Measurements from ENCODE around the gene NOXA1. TPM values are rescaled to one million over a fixed set of nuclear protein-coding genes. Genes with fewer than 3 reads are reported as not detected.
"Not testable (repeated sequence)": the region's sequence is repeated elsewhere in the genome, so short reads cannot be mapped to it uniquely, and the experiment has no call there.

The NOXA1 gene
- total RNA-seq, 5 donors from 2014 or later (not counting 1 experiment from before 2014, with no cell fraction given) = 6.4 to 11.7 (median 8.1) TPM

- H3K4me3 ChIP-seq (ENCODE audit: control insufficient read depth in 1 of 2, extremely low read depth in 1 of 2, low read length in 1 of 2); H3K9me3 ChIP-seq; H3K27me3 Mint-ChIP-seq; H3K36me3 Mint-ChIP-seq; CTCF ChIA-PET; H3K27ac Mint-ChIP-seq; H3K9me3 Mint-ChIP-seq; H3K27me3 ChIP-seq (replicated peaks in 1 of 2; ENCODE audit: control insufficient read depth in 2 of 2, extremely low read depth in 1 of 2, insufficient read depth in 2 of 2, low read length in 1 of 2); POLR2A ChIA-PET: not testable (repeated sequence)
- Mint-ChIP-seq H3K4me3 (peak overlapping the region in 1 of 3 donors; percentile 73), H3K4me1 (peaks cover 25 to 57% (median 29%) of the 10 kb centered on the region in 3 donors)
- Histone ChIP-seq H3K36me3 (ENCODE audit: control insufficient read depth in 2 of 2, extremely low read depth in 1 of 2, insufficient read depth in 1 of 2, low read length in 1 of 2) (peaks cover 5 to 12% of the 10 kb centered on the region in 2 donors), H3K4me1 (ENCODE audit: control insufficient read depth in 1 of 2, extremely low read depth in 1 of 2, insufficient read depth in 2 of 2, low read length in 2 of 2) (peaks cover 29 to 76% of the 10 kb centered on the region in 2 experiments), H3K27ac (ENCODE audit: low read length) (peak overlapping the region; percentile 54)
- DNase-seq (peak in 32 of 35 experiments; percentile 36 to 80 (median 59)), ATAC-seq (replicated peaks in 1 of 4) (peak in 2 of 4 experiments; percentile 22 to 28)
- WGBS (ENCODE audit: insufficient coverage) = 0% methylated on average over 10 of the region's 24 CpGs
Measured at GRCh38 chr9:137450539-137451222, 27.5 kb downstream of the NOXA1 start.

- H3K9me3 ChIP-seq; H3K27ac ChIP-seq (ENCODE audit: low read length); H3K27me3 Mint-ChIP-seq; POLR2A ChIA-PET; H3K27me3 ChIP-seq (replicated peaks in 1 of 2; ENCODE audit: control insufficient read depth in 2 of 2, extremely low read depth in 1 of 2, insufficient read depth in 2 of 2, low read length in 1 of 2); CTCF ChIA-PET; H3K4me3 ChIP-seq (ENCODE audit: control insufficient read depth in 1 of 2, extremely low read depth in 1 of 2, low read length in 1 of 2); H3K36me3 Mint-ChIP-seq; H3K27ac Mint-ChIP-seq; H3K9me3 Mint-ChIP-seq: not testable (repeated sequence)
- ATAC-seq (replicated peaks in 1 of 4) (peak in 1 of 4 experiments; percentile 10), DNase-seq (peak in 1 of 35 experiments; percentile 50)
- peaks cover 5 to 16% of the 10 kb centered on the region in 2 donors for H3K36me3 ChIP-seq (ENCODE audit: control insufficient read depth in 2 of 2, extremely low read depth in 1 of 2, insufficient read depth in 1 of 2, low read length in 1 of 2)
- peaks cover 29 to 73% of the 10 kb centered on the region in 2 experiments for H3K4me1 ChIP-seq (ENCODE audit: control insufficient read depth in 1 of 2, extremely low read depth in 1 of 2, insufficient read depth in 2 of 2, low read length in 2 of 2)
- WGBS (ENCODE audit: insufficient coverage) = 9% methylated on average over 9 of the region's 31 CpGs
- Mint-ChIP-seq H3K4me1 (peaks cover 26 to 56% (median 34%) of the 10 kb centered on the region in 3 donors), H3K4me3 (peak overlapping the region in 1 of 3 donors; percentile 73)
Measured at GRCh38 chr9:137451264-137452005, 28.2 kb downstream of the NOXA1 start.

GRCh38 chr9:137452006-137452760, 29.0 kb downstream of the NOXA1 start:
- Mint-ChIP-seq H3K27me3 (no peaks in the 10 kb centered on the region), H3K27ac (peak overlapping the region in 1 of 2 donors; percentile 55), H3K9me3 (no peaks in the 10 kb centered on the region)

GRCh38 chr9:137452761-137453642, 29.8 kb downstream of the NOXA1 start:
- Mint-ChIP-seq H3K27ac (no peak overlapping the region), H3K9me3 (no peaks in the 10 kb centered on the region), H3K4me1 (peaks cover 31 to 54% (median 36%) of the 10 kb centered on the region in 3 donors), H3K36me3 (no peaks in the 10 kb centered on the region), H3K4me3 (peak overlapping the region in 1 of 3 donors; percentile 73), H3K27me3 (no peaks in the 10 kb centered on the region)
- no peak for ATAC-seq (replicated peaks in 1 of 4)
- ChIA-PET CTCF (no interaction called here), POLR2A (no interaction called here)
- peak in 2 of 35 experiments; percentile 3 to 11 for DNase-seq
- Histone ChIP-seq H3K9me3 (no peaks in the 10 kb centered on the region), H3K27ac (ENCODE audit: low read length) (no peak overlapping the region), H3K4me3 (ENCODE audit: control insufficient read depth in 1 of 2, extremely low read depth in 1 of 2, low read length in 1 of 2) (no peak overlapping the region), H3K4me1 (ENCODE audit: control insufficient read depth in 1 of 2, extremely low read depth in 1 of 2, insufficient read depth in 2 of 2, low read length in 2 of 2) (peaks cover 29 to 79% of the 10 kb centered on the region in 2 experiments), H3K36me3 (ENCODE audit: control insufficient read depth in 2 of 2, extremely low read depth in 1 of 2, insufficient read depth in 1 of 2, low read length in 1 of 2) (peaks cover 14 to 16% of the 10 kb centered on the region in 2 donors), H3K27me3 (replicated peaks in 1 of 2; ENCODE audit: control insufficient read depth in 2 of 2, extremely low read depth in 1 of 2, insufficient read depth in 2 of 2, low read length in 1 of 2) (peaks cover 0 to 3% of the 10 kb centered on the region in 2 experiments)
- WGBS (ENCODE audit: insufficient coverage) = 95% methylated on average over 27 of the region's 43 CpGs

More at GRCh38 chr9:137452006-137452760, 29.0 kb downstream of the NOXA1 start:
- CTCF ChIA-PET = no interaction called here
- Histone ChIP-seq H3K36me3 (ENCODE audit: control insufficient read depth in 2 of 2, extremely low read depth in 1 of 2, insufficient read depth in 1 of 2, low read length in 1 of 2) (peaks cover 8 to 16% of the 10 kb centered on the region in 2 donors), H3K27me3 (replicated peaks in 1 of 2; ENCODE audit: control insufficient read depth in 2 of 2, extremely low read depth in 1 of 2, insufficient read depth in 2 of 2, low read length in 1 of 2) (peaks cover 0 to 3% of the 10 kb centered on the region in 2 experiments), H3K4me3 (ENCODE audit: control insufficient read depth in 1 of 2, extremely low read depth in 1 of 2, low read length in 1 of 2) (no peak overlapping the region), H3K9me3 (no peaks in the 10 kb centered on the region), H3K27ac (ENCODE audit: low read length) (no peak overlapping the region), H3K4me1 (ENCODE audit: control insufficient read depth in 1 of 2, extremely low read depth in 1 of 2, insufficient read depth in 2 of 2, low read length in 2 of 2) (peaks cover 29 to 77% of the 10 kb centered on the region in 2 experiments)
- H3K4me1 Mint-ChIP-seq = peaks cover 33 to 56% (median 38%) of the 10 kb centered on the region in 3 donors
- no peaks in the 10 kb centered on the region for H3K36me3 Mint-ChIP-seq
- peak overlapping the region in 1 of 3 donors; percentile 73 for H3K4me3 Mint-ChIP-seq
- ATAC-seq (replicated peaks in 1 of 4) (no peak), DNase-seq (peak in 1 of 35 experiments; percentile 5)
- 69% methylated on average over 13 of the region's 17 CpGs for WGBS (ENCODE audit: insufficient coverage)
- POLR2A ChIA-PET = no interaction called here

- peak overlapping the region in 2 of 3 donors; percentile 28 to 73 for H3K4me3 Mint-ChIP-seq
- POLR2A ChIA-PET = no interaction called here
- H3K4me1 Mint-ChIP-seq = peaks cover 31 to 54% (median 36%) of the 10 kb centered on the region in 3 donors
- no peak overlapping the region for H3K27ac ChIP-seq (ENCODE audit: low read length)
- H3K4me3 ChIP-seq (ENCODE audit: control insufficient read depth in 1 of 2, extremely low read depth in 1 of 2, low read length in 1 of 2) = no peak overlapping the region
- CTCF ChIA-PET = no interaction called here
- H3K9me3 Mint-ChIP-seq = no peaks in the 10 kb centered on the region
- peak in 33 of 35 experiments; percentile 38 to 74 (median 56) for DNase-seq
- H3K27me3 Mint-ChIP-seq = no peaks in the 10 kb centered on the region
- H3K4me1 ChIP-seq (ENCODE audit: control insufficient read depth in 1 of 2, extremely low read depth in 1 of 2, insufficient read depth in 2 of 2, low read length in 2 of 2) = peaks cover 29 to 84% of the 10 kb centered on the region in 2 experiments
- ATAC-seq (replicated peaks in 1 of 4) = peak; percentile 39 to 58 (median 55)
- peak overlapping the region in 1 of 2 donors; percentile 44 for H3K27ac Mint-ChIP-seq
- peaks cover 0 to 3% of the 10 kb centered on the region in 2 experiments for H3K27me3 ChIP-seq (replicated peaks in 1 of 2; ENCODE audit: control insufficient read depth in 2 of 2, extremely low read depth in 1 of 2, insufficient read depth in 2 of 2, low read length in 1 of 2)
- H3K36me3 Mint-ChIP-seq = no peaks in the 10 kb centered on the region
- H3K9me3 ChIP-seq = no peaks in the 10 kb centered on the region
- WGBS (ENCODE audit: insufficient coverage) = 60% methylated on average over 24 of the region's 25 CpGs
- peaks cover 14 to 16% of the 10 kb centered on the region in 2 donors for H3K36me3 ChIP-seq (ENCODE audit: control insufficient read depth in 2 of 2, extremely low read depth in 1 of 2, insufficient read depth in 1 of 2, low read length in 1 of 2)
Measured at GRCh38 chr9:137453643-137454081, 30.5 kb downstream of the NOXA1 start.
